ENCODE results near the gene MRPS27. TPM values are rescaled to one million over a fixed set of nuclear protein-coding genes. Genes with fewer than 3 reads are reported as not detected.

MRPS27 gene
- total and polyA plus RNA-seq, 9 of the 15 experiments (the other 6 are each of a cell fraction or from before 2014, with no cell fraction given): 73.6 to 144 (median 106) TPM

- TF ChIP-seq SRSF7 (optimal IDR thresholded peaks at IDR 0.05; ENCODE audit: low read depth, low read length) (no peak), ZC3H4 (CRISPR knock-in tag; IDR thresholded peaks at IDR 0.05; ENCODE audit: borderline replicate concordance) (no peak), VEZF1 (CRISPR knock-in tag; IDR thresholded peaks at IDR 0.05) (no peak), ZNF184 (CRISPR knock-in tag; IDR thresholded peaks at IDR 0.05) (no peak), BRD9 (IDR thresholded peaks at IDR 0.05; ENCODE audit: low read depth, partially characterized antibody) (no peak)
- no peaks in the 10 kb centered on the region for H4K20me1 ChIP-seq (replicated peaks; ENCODE audit: control insufficient read depth, insufficient read depth, low read length)
- no peak overlapping the region for H2AFZ ChIP-seq (ENCODE audit: low read depth, low read length)
- peaks cover 17% of the 10 kb centered on the region; the same call in 2 of the 3 replicates for H3K36me3 ChIP-seq (ENCODE audit: control insufficient read depth, insufficient read depth, low read length)
- ChIA-PET POLR2A (interaction anchor here (1.0 kb wide), 1 partner anchor 8 kb away, joined by 3 read pairs; no protein-coding TSS in a partner anchor), CTCF (ENCODE audit: low intra/inter-chr PET ratio) (no interaction called here)
- no peak overlapping the region for H3K4me3 ChIP-seq
- no peaks in the 10 kb centered on the region for H3K9me3 ChIP-seq (replicated peaks; ENCODE audit: control insufficient read depth, insufficient read depth, low read depth, low read length)
- H3K4me1 ChIP-seq (replicated peaks in 1 of 2; ENCODE audit: control insufficient read depth in 2 of 2, insufficient read depth in 2 of 2, low read length in 2 of 2): peaks cover 3 to 14% of the 10 kb centered on the region in 2 experiments; a peak in 3 of 5 replicates
- no peak for ATAC-seq
- H3K79me2 ChIP-seq (ENCODE audit: control insufficient read depth, insufficient read depth, low read length): peaks cover 34% of the 10 kb centered on the region
- FAIRE-seq: no peak
- intact Hi-C loops (cut with micrococcal nuclease) (no loop called here), in situ Hi-C loops (cut with MboI) (no loop called here)
- no peaks in the 10 kb centered on the region for H3K27me3 ChIP-seq (ENCODE audit: control insufficient read depth in 2 of 2, insufficient read depth in 2 of 2, low read length in 2 of 2)
- no peaks in the 10 kb centered on the region for H3K9me1 ChIP-seq (ENCODE audit: control insufficient read depth, insufficient read depth, low read length)
- WGBS (ENCODE audit: insufficient coverage, low coverage, missing lambda C conversion rate): 97% methylated on average over 5 of the region's 5 CpGs
- no TSS peak for BruUV-seq (replicated peaks)
- no peak overlapping the region for H3K27ac ChIP-seq (ENCODE audit: extremely low read depth, low read depth, low read length)
- H3K9ac ChIP-seq (ENCODE audit: insufficient read depth in 1 of 2, low read depth in 2 of 2, low read length in 2 of 2): no peak overlapping the region
- no peak for DNase-seq (ENCODE audit: extremely low read depth in 1 of 4, low spot score in 3 of 4)
- no peak overlapping the region for H3K4me2 ChIP-seq (ENCODE audit: insufficient read depth, low read length)
Observed at GRCh38 chr5:72252574-72253155, 67.4 kb downstream of the MRPS27 start.
